T-helper 22 cell (primary cell): ENCODE measurements around the gene MYO5C.
"Not testable (repeated sequence)": the region's sequence is repeated elsewhere in the genome, so short reads cannot be mapped to it uniquely, and the experiment has no call there.

Source experiments
- DNase-seq: peaks from one replicate; pipeline ENCODE4 v3.0.0-alpha.2; 2020; ENCODE audit warnings: low read depth

MYO5C gene

DNA sequence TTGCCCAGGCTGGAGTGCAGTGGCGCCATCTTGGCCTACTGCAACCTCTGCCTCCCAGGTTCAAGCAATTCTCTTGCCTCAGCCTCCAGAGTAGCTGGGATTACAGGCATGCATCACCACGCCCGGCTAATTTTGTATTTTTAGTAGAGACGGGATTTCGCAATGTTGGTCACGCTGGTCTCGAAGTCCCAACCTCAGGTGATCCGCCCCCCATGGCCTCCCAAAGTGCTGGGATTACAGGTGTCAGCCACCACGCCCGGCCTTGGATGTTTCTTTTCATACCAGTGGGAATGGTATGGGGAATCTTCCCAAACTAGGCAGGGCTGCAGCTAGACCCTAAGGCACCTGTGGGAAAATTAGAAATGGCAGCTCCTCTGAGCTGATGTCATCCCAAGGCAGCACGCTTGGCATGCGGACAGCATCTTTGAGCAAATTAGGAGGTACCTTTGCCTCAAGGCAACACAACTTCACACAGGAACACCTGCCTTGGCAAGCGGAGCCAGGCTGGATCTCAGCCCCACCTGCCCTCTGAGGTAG lies 56.5 kb downstream of the MYO5C start:
- not testable (repeated sequence) for DNase-seq

DNA sequence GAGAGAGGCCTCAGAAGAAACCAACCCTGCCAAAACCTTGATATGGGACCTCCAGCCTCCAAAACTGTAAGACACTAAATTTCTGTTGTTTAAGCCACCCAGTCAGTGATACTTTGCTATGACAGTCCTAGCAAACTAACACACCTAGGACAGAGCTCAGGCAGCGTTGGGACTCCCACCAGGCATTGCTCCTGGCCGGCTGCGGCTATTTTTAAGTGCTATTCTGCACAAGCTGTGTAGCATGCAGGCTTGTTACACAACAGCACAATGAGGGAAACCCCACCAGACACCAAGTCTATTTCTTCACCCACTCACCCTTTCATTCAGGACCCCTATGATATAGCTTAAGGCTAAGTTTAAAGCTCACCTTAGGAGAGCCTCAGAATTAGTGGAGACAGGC lies 57.5 kb downstream of the MYO5C start:
- no peak for DNase-seq

DNA sequence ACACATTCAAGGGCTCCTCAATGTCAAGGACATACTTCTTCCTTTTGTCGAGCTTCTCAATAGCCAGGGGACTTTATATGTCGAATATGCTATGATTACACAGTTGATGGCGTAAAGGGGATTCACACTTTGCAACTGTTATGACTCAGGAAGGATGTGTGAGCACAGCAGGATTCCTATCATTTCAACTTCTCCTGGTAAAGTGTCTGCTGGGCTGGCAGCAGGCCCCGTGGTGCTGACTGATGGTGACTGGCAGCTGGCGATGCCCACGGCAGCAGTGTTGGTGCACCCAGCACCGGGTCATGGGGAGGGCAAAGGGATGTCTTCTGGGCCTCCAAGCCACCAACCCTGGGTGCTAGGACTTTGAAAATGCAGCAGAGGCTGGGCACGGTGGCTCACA lies 59.6 kb downstream of the MYO5C start:
- no peak for DNase-seq

DNA sequence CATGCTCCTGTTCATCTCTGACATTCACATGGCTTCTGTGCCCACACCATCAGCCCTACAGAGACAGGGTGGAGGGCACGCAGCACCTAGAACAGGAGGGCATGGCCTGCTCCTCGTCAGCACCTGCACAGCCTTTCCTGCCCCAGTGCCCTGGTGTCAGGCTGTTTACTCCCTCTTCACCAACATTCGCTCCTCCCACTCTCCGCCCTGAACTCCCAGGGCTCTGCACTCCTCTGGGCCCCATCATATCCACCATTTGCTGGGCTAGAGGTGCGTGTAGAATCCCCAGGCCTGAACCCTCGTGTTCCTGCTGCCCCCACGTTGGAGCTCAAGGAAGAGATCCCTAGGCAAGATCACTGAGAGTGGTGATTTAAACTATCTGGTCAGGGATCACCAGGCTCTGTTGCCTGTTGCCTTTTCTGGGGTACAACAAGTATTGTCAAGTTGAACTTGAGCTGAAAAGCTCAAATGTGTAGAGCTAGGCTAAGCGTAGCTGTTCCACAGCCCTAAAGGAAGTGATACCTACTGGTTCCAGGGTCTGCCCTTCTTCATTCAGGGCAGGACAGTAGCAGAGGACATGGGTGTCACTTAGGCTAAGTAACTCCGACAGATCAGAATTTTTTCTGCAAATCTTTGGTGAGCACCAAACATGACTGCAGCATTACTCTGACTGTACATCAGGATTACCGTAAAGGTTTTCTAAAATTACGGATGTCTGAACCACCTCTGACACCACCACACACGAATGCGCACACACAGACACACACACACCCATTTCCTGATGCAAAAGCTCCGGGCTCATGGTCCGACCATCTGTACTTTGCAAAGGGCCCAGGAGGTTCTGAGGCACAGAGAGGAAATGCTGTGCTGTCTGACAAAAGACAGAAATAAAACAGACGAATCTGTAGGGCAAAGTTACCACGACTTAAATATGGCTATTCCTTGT lies 60.7 kb downstream of the MYO5C start:
- no peak for DNase-seq

DNA sequence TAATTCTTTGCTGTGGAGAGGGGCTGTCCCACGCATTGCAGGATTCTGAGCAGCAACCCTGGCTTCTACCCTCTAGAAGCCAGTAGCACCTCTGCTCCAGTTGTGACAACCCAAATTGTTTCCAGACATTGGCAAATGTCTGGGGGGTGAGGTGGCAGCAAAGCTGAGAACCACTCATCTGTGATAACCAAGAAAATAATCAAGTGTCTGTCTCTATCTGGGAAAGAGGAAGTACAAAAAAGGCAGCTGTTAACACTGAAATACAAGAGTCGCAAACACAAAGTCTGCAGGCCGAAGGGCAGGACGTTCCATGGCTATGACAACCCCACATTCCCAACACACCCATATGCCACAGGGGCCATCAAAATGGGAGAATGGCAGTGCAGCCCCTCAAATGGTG lies 62.2 kb downstream of the MYO5C start:
- DNase-seq, result no peak

DNA sequence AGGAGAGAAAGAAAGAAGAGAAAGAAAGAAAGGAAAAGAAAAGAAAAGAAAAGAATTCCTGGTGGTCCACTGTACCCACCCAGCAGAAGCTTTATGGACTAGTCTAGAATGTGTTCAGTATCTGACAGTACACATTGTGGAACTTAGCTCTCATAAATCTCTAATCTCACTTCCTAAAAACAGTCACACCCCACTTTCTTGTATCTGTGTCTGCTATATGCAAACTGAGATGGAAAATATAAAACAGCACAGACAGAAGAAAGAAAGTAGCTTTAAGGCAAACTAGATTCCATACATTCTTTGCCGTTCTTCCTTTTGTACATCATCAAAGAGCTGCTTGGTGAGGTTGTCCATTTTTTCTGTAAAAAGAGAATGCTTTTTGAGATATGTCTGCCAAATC lies 63.3 kb downstream of the MYO5C start:
- DNase-seq, result no peak

DNA sequence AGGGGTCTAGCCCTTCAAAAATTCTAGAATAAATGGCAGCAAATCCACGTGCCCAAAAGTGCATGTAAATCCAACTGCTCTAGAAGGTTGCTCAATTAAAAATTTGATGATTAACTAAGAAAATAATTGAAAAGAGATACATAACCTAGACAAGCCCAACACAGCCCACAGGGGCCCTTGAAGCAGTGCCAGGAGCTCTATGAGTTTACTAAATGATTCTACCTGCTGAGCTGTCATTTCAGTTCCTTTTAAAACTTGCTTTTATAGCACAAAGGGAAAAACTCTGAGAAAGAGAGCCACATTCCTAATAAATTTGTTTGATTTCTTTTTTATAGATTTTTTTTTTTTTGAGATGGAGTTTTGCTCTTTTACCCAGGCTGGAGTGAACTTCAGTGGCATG lies 65.5 kb downstream of the MYO5C start:
- DNase-seq, result no peak

DNA sequence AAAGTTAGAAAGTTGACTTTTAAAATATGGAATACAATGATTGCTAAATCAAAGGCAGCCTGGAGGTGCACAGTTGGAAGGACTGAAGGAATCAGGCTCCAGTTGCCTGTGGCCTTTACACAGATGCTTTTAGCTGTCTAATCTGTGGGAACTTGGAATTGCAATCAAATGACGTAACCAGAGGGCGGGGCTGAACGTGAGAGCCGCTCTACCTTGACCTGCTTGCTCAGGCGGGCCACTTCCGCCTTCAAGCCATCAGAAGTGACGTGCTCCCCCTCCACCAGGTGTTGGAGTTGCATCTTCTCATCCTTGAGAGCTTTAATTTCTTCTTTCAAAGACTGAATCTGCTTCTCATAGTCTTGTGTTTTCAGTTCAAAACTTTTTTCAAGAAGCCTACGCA lies 66.7 kb downstream of the MYO5C start:
- DNase-seq, result no peak

DNA sequence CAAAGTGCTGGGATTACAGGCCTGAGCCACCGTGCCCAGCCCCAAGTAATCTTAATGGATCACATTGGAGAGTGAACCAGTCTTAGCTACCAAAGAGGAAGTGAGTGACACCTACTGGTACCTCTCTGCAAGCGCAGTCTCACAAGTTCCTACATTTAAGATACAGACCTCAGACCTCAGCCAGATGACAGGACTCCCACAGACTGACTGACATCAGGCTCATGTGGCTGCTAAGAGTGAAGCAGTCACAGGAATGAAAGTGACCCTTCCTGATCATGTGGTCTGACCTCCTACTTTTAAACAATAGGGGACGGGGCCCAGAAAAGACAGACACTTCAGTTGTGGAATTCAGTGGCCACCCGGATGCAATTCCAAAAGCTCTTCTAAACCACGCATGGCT lies 68.1 kb downstream of the MYO5C start:
- DNase-seq, result peak; percentile 25

DNA sequence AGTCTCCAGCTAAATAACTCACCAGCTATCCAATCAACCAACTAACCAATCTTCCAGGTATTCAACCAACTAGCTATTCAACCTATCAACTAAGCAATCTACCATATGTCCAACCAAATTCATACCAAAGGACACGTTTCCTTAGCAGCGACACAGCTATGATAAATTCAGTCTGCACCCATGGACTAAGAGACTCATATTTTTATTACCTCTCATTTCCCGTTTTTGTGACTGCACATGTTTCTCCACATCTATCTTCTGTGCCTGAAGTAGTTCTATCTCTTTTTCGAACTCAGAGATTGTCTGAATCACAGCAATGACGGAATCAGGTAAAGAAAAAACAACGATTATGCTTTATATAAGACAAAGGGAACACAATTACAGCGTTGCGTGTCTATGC lies 70.4 kb downstream of the MYO5C start:
- DNase-seq, result no peak

DNA sequence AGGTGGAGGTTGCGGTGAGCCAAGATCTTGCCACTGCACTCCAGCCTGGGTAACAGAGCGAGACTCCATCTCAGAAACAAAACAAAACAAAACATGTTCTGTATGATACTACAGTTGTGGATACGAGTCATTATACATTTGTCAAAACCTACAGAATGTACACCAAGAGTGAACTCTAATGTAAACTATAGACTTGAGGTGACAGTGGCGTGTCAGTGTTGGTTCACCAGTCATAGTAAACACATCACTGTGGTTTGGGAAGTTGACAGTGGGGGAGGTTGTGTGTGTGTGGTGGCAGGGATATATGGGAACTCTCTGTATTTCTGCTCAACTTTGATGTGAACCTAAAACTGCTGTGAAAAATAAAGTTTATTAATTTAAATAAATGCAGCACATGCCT lies 71.4 kb downstream of the MYO5C start:
- DNase-seq, result no peak

DNA sequence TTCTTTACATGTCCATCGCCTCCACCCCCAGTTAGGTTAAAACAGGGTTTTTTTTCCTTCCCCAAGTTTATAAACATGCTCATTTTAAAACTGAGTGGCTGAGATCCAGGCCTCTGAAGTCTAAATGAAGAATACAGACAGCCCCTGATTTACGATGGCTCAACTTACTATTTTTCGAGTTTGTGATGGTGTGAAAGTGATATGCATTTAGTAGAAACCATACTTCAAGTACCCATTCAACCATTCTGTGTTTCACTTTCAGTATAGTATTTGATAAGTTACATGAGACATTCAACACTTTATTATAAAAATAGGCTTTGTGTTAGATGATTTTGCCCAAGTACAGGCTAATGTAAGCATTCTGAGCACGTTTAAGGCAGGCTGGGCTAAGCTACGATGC lies 73.9 kb downstream of the MYO5C start:
- DNase-seq, result no peak

DNA sequence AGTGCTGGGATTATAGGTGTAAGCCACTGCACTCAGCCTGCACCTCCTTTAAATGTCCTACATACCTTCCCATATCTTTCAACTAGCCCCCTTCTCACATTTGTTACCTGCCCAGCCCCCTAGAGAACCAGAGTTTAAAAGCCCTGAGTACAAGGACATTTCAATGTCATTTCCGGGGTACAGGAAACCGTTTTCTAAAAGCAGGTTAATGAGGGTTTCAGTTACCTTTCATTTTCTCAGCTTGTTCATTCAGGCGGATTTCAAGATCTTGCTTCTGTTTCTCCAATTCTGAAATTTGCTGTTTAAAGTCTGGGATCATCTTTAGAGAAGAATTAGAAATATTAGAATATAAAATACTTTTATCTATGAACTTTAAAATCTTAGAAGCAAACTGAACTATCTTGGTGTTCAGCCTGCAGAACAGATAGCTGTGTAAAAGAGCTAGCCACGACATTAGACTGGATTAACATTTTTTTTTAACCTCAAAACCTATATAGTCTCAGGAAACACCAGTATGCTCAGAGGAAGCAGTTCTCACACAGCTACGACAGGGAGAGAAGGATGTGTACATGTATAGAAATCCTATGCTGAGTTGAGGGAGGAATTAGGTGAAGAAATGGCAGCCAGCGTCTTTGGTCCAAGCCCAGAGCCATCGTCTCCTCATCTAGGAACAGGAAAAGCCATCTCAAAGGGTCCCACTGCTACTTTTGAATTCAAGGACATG lies 74.5 kb downstream of the MYO5C start:
- no peak for DNase-seq

DNA sequence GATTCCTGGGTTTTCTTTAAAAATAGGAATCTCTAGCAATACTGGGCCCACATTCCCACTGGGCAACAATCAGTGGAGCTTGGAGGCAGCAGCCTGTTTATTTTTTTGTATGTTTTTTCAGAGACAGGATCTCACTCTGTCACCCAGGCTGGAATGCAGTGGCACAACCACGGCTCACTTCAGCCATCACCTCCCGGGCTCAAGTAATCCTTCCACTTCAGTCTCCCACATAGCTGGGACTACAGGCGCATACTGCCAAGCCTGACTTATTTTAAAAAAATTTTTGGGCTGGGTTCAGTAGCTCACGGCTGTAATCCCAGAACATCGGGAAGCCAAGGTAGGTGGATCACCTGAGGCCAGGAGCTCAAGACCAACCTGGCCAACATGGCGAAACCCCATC lies 75.4 kb downstream of the MYO5C start:
- no peak for DNase-seq

DNA sequence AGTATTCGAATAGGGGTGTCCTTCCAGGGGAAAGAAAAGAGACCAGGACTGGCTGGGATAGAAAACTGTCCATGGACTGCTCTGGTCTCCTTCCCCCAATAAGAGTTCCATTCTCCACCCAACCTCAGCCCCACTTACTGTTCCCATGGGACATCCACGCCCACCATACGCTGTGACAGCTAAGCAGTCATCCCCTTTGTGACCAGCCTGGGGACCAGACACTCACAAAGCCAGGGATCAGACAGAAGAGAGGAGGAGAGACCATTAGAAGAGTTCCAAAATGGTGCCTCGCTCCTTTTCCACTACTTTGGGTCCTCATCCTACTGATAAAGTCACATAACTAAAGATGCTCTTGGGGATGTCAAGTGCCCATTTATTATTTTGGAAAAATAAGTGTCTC lies 76.8 kb downstream of the MYO5C start:
- no peak for DNase-seq

DNA sequence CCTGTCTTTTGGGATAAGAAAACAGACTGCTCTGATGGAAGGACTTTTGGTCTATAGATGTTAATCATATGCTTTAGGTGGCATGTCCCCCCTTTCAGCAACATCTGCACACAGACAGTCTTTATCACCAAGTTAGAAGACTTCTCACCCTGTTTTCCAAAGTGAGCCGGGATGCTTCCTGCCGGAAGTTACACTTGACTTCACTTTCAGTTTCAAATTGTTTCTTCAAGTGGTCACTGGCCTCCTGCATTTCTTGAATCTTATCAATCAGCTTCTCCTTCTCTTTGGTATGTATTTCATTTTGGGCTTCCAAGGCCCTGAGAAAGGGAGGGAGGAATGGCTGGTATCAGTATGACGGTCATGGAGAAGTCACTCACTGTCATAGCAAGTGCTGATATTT lies 77.2 kb downstream of the MYO5C start:
- DNase-seq, result no peak

DNA sequence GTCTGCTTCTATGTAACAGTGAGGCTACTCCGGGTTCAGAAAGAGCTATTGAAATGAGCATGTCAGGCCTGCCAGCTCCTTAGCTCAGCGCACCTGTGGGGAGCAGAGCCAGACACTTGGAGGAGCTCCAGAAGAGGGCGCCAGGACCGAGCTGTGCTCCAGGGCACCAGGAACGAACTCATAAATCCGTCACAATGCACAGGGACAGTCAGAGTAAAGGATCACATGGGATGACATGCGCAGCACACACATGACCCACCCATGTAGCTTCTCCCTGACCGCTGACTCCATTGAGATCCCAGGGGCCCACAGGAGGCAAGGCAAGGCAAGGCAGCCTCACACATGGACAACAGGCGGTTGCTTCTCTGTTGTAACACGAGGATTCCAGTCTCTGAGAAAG lies 78.4 kb downstream of the MYO5C start:
- DNase-seq, result no peak

DNA sequence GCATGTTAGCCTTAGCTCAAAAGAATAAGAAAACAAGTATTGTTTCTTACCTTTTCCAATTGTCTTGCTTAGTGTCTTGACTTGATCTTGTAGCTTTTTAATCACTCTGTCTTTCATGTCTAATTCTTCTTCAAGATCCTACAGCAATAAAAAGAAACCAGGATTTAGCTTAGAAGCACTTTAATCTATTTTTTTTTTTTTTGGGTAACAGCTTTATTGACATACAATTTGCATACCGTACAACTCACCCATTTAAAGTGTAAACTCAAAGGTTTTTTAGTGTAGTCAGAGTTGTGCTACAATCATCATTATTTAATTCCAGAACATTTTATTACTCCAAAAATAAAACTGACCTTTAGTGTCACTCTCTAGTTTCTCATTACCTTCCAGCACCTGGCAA lies 81.1 kb downstream of the MYO5C start:
- no peak for DNase-seq

DNA sequence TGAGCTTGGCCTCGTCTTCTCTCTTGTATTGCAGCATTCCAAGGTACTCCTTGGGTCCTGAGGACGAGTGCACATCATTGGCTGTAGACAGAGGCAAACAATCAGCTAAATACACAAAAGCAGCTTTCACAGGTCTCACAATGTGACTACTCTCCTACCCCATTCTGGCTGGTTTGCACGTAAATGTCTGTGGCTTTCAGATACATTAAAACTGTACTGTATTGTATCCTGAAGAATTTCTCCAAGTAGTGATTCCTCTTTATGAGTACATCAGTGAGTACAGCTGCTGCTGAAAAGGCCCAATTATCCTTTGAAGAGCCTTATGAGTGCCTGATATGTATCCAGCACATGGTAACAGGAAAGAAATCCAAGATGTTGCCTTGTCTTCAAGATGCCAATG lies 82.4 kb downstream of the MYO5C start:
- no peak for DNase-seq

DNA sequence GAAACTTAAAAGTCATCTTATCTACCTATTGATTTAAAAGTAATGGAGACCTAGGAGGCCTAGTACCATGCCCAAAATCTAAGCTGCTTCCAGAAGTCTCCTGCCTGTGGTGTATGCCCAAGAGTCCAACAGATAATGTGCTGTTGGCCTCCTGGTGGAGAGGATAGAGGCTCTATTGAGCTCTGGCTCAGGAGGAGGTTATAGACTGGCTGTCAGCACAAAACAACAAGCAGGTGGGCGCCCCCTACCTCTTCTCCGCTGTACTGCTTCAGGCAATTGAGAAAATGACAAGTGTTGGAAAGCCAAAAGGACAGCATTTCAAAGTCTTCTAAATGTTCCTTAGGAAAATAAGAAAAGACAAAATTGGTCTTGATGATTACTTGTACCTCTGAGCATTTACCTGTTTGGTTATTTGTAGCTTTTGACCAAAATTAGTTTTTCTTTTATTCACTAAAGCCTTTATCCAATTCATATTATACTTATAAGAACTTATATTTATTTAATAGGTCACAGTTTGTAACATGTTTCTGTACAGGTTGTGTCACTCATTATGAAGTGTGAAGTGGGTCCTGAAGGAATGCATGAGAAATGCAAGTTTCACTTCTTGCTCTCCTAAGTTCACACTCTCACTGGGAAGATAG lies 87.2 kb downstream of the MYO5C start:
- peak; percentile 43 for DNase-seq

DNA sequence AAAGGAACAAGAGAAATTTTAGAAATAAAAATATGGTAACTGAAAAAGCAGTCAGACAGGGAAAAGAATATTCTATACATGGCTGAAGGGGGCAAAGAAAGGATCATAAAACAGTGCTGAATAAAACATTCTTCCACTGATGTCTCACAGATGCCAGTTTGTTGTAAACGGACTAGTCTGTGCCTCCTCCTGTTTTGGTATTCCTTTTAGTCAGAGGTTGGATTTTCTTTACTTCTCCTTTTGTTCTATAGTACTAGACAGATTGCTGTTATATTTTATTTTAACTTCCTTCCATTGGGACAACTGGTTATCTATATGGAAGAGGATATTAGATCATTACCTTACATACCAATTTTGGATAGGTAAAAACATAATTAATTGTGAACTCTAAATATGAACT lies 88.4 kb downstream of the MYO5C start:
- DNase-seq, result no peak

DNA sequence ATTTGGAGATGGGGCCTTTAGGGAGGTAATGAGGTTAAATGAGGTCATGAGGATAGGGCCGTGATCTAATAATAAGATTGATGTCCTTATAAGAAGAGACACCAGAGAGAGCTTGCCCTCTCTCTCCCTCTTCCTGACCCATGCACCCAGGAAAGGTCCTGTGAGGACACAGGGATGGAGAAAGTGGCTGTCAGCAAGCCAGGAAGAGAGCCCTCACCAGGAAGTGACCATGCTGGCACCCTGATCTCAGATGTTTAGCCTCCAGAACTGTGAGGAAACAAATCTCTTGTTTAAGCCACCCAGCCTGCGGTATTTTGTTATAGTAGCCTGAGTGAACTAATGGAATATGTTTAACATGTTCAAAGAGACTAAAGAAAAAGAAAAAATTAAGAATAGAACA lies 89.2 kb downstream of the MYO5C start:
- no peak for DNase-seq

DNA sequence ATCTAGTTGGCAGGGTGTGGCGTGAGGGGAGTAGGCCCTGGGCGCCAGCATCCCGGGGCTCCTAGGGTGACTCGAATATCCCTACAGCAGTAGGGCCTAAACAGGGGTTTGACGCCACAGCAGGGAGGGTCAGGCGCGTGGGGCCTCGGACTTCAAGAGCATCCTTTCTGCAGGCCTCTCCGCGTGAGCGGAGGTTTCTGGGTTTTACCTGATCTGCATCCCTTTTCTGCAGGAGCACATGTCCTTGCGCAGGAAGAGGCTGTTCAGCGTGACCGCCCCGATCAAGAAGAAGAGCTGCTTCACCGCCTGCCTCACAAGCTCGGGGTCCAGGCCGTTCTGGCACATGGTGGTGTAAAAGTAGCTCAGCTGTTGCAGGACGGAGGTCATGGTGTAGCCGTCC lies 90.9 kb downstream of the MYO5C start:
- DNase-seq, result no peak
